ENCODE measurements around the gene CEP192. TPM values are rescaled to one million over a fixed set of nuclear protein-coding genes. Genes with fewer than 3 reads are reported as not detected.

CEP192 gene
- total RNA-seq, 1 donor from 2014 or later: 14.4 TPM

DNA sequence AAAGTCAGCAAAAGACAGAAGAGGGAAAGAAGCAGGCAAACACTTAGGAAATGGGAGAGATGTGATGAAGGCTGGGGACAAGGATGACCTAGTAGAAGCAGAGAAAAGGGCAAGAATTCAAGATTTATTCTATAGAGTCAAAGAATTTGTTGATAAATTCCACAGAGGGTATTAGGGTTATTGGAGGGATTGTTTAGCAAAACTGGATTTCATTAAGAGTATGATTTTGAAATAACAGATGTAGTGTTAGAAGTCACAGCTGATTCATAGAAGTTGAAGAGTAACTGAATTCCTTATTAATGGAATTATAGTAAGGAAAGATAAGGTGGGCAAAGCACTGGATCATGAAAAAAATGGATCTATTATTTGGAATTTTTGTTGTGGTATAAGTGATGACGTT is 48.6 kb downstream of the CEP192 start:
- Histone ChIP-seq H3K27me3 (ENCODE audit: control insufficient read depth, insufficient read depth, low read length) (no peaks in the 10 kb centered on the region), H3K36me3 (ENCODE audit: control insufficient read depth, insufficient read depth, low read length) (no peaks in the 10 kb centered on the region), H3K4me3 (ENCODE audit: low read depth, low read length) (no peak overlapping the region)
- TF ChIP-seq, protein P1, sequence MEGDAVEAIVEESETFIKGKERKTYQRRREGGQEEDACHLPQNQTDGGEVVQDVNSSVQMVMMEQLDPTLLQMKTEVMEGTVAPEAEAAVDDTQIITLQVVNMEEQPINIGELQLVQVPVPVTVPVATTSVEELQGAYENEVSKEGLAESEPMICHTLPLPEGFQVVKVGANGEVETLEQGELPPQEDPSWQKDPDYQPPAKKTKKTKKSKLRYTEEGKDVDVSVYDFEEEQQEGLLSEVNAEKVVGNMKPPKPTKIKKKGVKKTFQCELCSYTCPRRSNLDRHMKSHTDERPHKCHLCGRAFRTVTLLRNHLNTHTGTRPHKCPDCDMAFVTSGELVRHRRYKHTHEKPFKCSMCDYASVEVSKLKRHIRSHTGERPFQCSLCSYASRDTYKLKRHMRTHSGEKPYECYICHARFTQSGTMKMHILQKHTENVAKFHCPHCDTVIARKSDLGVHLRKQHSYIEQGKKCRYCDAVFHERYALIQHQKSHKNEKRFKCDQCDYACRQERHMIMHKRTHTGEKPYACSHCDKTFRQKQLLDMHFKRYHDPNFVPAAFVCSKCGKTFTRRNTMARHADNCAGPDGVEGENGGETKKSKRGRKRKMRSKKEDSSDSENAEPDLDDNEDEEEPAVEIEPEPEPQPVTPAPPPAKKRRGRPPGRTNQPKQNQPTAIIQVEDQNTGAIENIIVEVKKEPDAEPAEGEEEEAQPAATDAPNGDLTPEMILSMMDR (IDR thresholded peaks at IDR 0.05; ENCODE audit: insufficient read depth, low read length, poor library complexity, severe bottlenecking): no peak
- DNase-seq (ENCODE audit: low read depth): no peak

DNA sequence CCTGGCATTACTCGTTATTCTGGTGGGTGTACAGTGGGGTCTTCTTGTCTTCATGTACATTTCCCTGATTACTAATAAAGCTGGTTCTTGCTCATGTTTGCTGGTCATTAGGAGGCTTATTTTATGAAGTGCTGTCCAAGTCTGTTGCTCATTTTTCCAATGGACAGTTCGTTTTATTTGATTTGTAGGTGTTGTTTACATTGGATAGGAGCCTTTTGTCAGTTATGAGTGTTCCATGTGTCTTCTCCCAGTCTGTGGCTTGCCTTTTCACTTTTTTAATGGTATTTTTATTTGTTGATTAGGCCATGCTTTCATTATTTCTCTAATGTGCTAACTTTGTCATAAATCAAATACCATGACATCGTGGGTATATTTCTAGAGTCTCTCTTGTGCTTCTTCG is 51.9 kb downstream of the CEP192 start:
- peaks cover 2% of the 10 kb centered on the region for H3K36me3 ChIP-seq (ENCODE audit: control insufficient read depth, insufficient read depth, low read length)
- no peaks in the 10 kb centered on the region for H3K27me3 ChIP-seq (ENCODE audit: control insufficient read depth, insufficient read depth, low read length)
- TF ChIP-seq, protein P1 (IDR thresholded peaks at IDR 0.05; ENCODE audit: insufficient read depth, low read length, poor library complexity, severe bottlenecking): no peak
- H3K4me3 ChIP-seq (ENCODE audit: low read depth, low read length): no peak overlapping the region
- DNase-seq (ENCODE audit: low read depth): no peak

DNA sequence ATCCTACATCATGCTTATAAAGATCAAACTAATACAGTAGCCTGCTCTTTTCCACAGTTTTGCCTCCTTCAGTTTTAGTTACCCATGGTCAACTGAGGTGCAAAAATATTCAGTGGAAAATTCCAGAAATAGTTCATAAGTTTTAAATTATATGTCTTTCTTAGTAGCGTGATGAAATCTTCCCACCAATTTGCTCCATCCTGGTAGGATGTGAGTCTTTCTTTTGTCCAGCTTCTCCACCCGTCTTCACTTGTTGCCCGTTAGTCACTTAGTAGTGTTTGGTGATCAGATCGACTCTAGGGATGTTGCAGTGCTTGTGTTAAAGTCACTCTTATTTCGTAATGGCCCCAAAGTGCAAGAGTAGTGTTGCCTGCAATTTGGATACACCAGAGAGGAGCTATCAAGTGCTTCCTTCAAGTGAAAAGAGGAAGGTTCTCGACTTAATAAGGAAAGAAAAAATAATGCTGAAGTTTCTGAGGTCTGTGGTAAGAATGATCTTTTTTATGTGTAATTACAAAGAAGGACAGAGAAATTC is 57.0 kb downstream of the CEP192 start:
- Histone ChIP-seq H3K36me3 (ENCODE audit: control insufficient read depth, insufficient read depth, low read length) (peaks cover 2% of the 10 kb centered on the region), H3K27me3 (ENCODE audit: control insufficient read depth, insufficient read depth, low read length) (no peaks in the 10 kb centered on the region), H3K4me3 (ENCODE audit: low read depth, low read length) (no peak overlapping the region)
- DNase-seq (ENCODE audit: low read depth): no peak
- TF ChIP-seq, protein P1 (IDR thresholded peaks at IDR 0.05; ENCODE audit: insufficient read depth, low read length, poor library complexity, severe bottlenecking): no peak

- TF ChIP-seq, protein P1 (IDR thresholded peaks at IDR 0.05; ENCODE audit: insufficient read depth, low read length, poor library complexity, severe bottlenecking): no peak
- DNase-seq (ENCODE audit: low read depth): no peak
- Histone ChIP-seq H3K27me3 (ENCODE audit: control insufficient read depth, insufficient read depth, low read length) (no peaks in the 10 kb centered on the region), H3K36me3 (ENCODE audit: control insufficient read depth, insufficient read depth, low read length) (peaks cover under 1% of the 10 kb centered on the region), H3K4me3 (ENCODE audit: low read depth, low read length) (no peak overlapping the region)
Observed at GRCh38 chr18:13051159-13051558, 60.0 kb downstream of the CEP192 start.

DNA sequence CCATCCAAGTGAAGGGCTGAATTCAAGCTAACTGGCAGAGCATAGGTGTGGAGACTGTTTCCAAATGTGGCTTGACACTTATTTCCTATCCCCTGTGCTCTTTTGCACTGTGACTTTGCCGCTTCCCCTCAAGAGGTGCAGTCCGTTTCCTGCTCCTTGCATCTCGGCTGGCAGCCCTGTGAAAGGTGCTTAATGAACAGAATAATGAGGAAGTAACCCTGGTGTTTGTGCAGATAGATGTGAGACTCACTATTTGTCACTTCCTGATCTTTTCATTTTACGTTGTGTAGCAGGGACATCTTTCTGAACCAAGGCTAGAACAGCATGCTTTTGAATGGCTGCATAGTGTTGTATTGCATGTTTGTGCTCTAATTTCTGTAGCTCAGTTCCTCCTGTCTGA is 60.8 kb downstream of the CEP192 start:
- TF ChIP-seq, protein P1 (IDR thresholded peaks at IDR 0.05; ENCODE audit: insufficient read depth, low read length, poor library complexity, severe bottlenecking): no peak
- no peak for DNase-seq (ENCODE audit: low read depth)
- Histone ChIP-seq H3K27me3 (ENCODE audit: control insufficient read depth, insufficient read depth, low read length) (no peaks in the 10 kb centered on the region), H3K4me3 (ENCODE audit: low read depth, low read length) (no peak overlapping the region), H3K36me3 (ENCODE audit: control insufficient read depth, insufficient read depth, low read length) (no peaks in the 10 kb centered on the region)

- H3K36me3 ChIP-seq (ENCODE audit: control insufficient read depth, insufficient read depth, low read length): no peaks in the 10 kb centered on the region
- H3K4me3 ChIP-seq (ENCODE audit: low read depth, low read length): no peak overlapping the region
- TF ChIP-seq, protein P1 (IDR thresholded peaks at IDR 0.05; ENCODE audit: insufficient read depth, low read length, poor library complexity, severe bottlenecking): no peak
- no peaks in the 10 kb centered on the region for H3K27me3 ChIP-seq (ENCODE audit: control insufficient read depth, insufficient read depth, low read length)
- DNase-seq (ENCODE audit: low read depth): no peak
Observed at GRCh38 chr18:13054336-13054735, 63.2 kb downstream of the CEP192 start.
